ENCODE results near the gene TMED6.

Gene TMED6

GRCh38 chr16:69325784-69326171, 25.8 kb downstream of the TMED6 start:
- H3K79me2 ChIP-seq (ENCODE audit: insufficient read depth, low read length), result peaks cover 68% of the 10 kb centered on the region
- H4K20me1 ChIP-seq (ENCODE audit: low read depth, low read length), result peaks cover 7% of the 10 kb centered on the region; the same call in 1 of the 2 replicates
- H3K27ac ChIP-seq (ENCODE audit: low read depth, low read length), result peak overlapping the region; percentile 68
- no peak for TF ChIP-seq CTCF (IDR thresholded peaks at IDR 0.05; ENCODE audit: insufficient read depth, low read length, poor library complexity, severe bottlenecking)
- no peak for TF ChIP-seq EZH2phosphoT487 (conservative IDR thresholded peaks at IDR 0.05; ENCODE audit: low read length)
- peaks cover 3% of the 10 kb centered on the region; the same call in 1 of the 2 replicates for H3K36me3 ChIP-seq (ENCODE audit: low read length)
- H3K9ac ChIP-seq (ENCODE audit: low read length), result peak overlapping the region; percentile 87; the same call in 1 of the 2 replicates
- no peaks in the 10 kb centered on the region for H3K9me2 ChIP-seq (replicated peaks; ENCODE audit: insufficient read depth, low read length)
- peaks cover 9% of the 10 kb centered on the region for H3F3A ChIP-seq (ENCODE audit: insufficient read depth)
- peak overlapping the region; percentile 88 for H3K4me2 ChIP-seq (ENCODE audit: low read depth, low read length, poor library complexity, severe bottlenecking)
- no peaks in the 10 kb centered on the region for H3K27me3 ChIP-seq (ENCODE audit: low read length)
- no peaks in the 10 kb centered on the region for H3K9me3 ChIP-seq (ENCODE audit: insufficient read depth, low read length)
- no peak overlapping the region for H2AFZ ChIP-seq (ENCODE audit: low read depth, low read length, severe bottlenecking)
- no peak overlapping the region for H3K4me3 ChIP-seq (ENCODE audit: insufficient read depth, low read length, poor library complexity, severe bottlenecking)

GRCh38 chr16:69324585-69325253, 26.9 kb downstream of the TMED6 start:
- Histone ChIP-seq H3K27ac (ENCODE audit: low read depth, low read length) (no peak overlapping the region), H3K4me3 (ENCODE audit: insufficient read depth, low read length, poor library complexity, severe bottlenecking) (no peak overlapping the region), H3K9ac (ENCODE audit: low read length) (no peak overlapping the region)

GRCh38 chr16:69324013-69324531, 27.5 kb downstream of the TMED6 start:
- H2AFZ ChIP-seq (ENCODE audit: low read depth, low read length, severe bottlenecking), result no peak overlapping the region
- no peaks in the 10 kb centered on the region for H3K9me3 ChIP-seq (ENCODE audit: insufficient read depth, low read length)
- no peak overlapping the region for H3K4me3 ChIP-seq (ENCODE audit: insufficient read depth, low read length, poor library complexity, severe bottlenecking)
- peaks cover 7% of the 10 kb centered on the region; the same call in 1 of the 2 replicates for H4K20me1 ChIP-seq (ENCODE audit: low read depth, low read length)
- peaks cover 3% of the 10 kb centered on the region; the same call in 1 of the 2 replicates for H3K36me3 ChIP-seq (ENCODE audit: low read length)
- no peak for TF ChIP-seq EZH2phosphoT487 (conservative IDR thresholded peaks at IDR 0.05; ENCODE audit: low read length)
- H3K9ac ChIP-seq (ENCODE audit: low read length), result no peak overlapping the region
- no peak overlapping the region for H3K27ac ChIP-seq (ENCODE audit: low read depth, low read length)
- H3K27me3 ChIP-seq (ENCODE audit: low read length), result no peaks in the 10 kb centered on the region
- H3K4me2 ChIP-seq (ENCODE audit: low read depth, low read length, poor library complexity, severe bottlenecking), result no peak overlapping the region
- H3F3A ChIP-seq (ENCODE audit: insufficient read depth), result peaks cover 9% of the 10 kb centered on the region
- no peaks in the 10 kb centered on the region for H3K9me2 ChIP-seq (replicated peaks; ENCODE audit: insufficient read depth, low read length)
- H3K79me2 ChIP-seq (ENCODE audit: insufficient read depth, low read length), result peaks cover 55% of the 10 kb centered on the region

More at GRCh38 chr16:69324585-69325253, 26.9 kb downstream of the TMED6 start:
- Histone ChIP-seq H3K9me3 (ENCODE audit: insufficient read depth, low read length) (no peaks in the 10 kb centered on the region), H3F3A (ENCODE audit: insufficient read depth) (peaks cover 9% of the 10 kb centered on the region), H4K20me1 (ENCODE audit: low read depth, low read length) (peaks cover 7% of the 10 kb centered on the region; the same call in 1 of the 2 replicates), H3K36me3 (ENCODE audit: low read length) (peaks cover 3% of the 10 kb centered on the region; the same call in 1 of the 2 replicates), H3K27me3 (ENCODE audit: low read length) (no peaks in the 10 kb centered on the region), H3K9me2 (replicated peaks; ENCODE audit: insufficient read depth, low read length) (no peaks in the 10 kb centered on the region), H3K4me2 (ENCODE audit: low read depth, low read length, poor library complexity, severe bottlenecking) (no peak overlapping the region), H2AFZ (ENCODE audit: low read depth, low read length, severe bottlenecking) (no peak overlapping the region), H3K79me2 (ENCODE audit: insufficient read depth, low read length) (peaks cover 61% of the 10 kb centered on the region)
- TF ChIP-seq CTCF (IDR thresholded peaks at IDR 0.05; ENCODE audit: insufficient read depth, low read length, poor library complexity, severe bottlenecking) (no peak), EZH2phosphoT487 (conservative IDR thresholded peaks at IDR 0.05; ENCODE audit: low read length) (no peak)

GRCh38 chr16:69323415-69323814, 28.2 kb downstream of the TMED6 start:
- TF ChIP-seq EZH2phosphoT487 (conservative IDR thresholded peaks at IDR 0.05; ENCODE audit: low read length) (no peak), CTCF (IDR thresholded peaks at IDR 0.05; ENCODE audit: insufficient read depth, low read length, poor library complexity, severe bottlenecking) (no peak)
- Histone ChIP-seq H3K9me3 (ENCODE audit: insufficient read depth, low read length) (no peaks in the 10 kb centered on the region), H3K27me3 (ENCODE audit: low read length) (no peaks in the 10 kb centered on the region), H3K9ac (ENCODE audit: low read length) (no peak overlapping the region), H3K79me2 (ENCODE audit: insufficient read depth, low read length) (peaks cover 48% of the 10 kb centered on the region), H3K4me3 (ENCODE audit: insufficient read depth, low read length, poor library complexity, severe bottlenecking) (no peak overlapping the region), H3K36me3 (ENCODE audit: low read length) (peaks cover 3% of the 10 kb centered on the region; the same call in 1 of the 2 replicates), H4K20me1 (ENCODE audit: low read depth, low read length) (peaks cover 7% of the 10 kb centered on the region; the same call in 1 of the 2 replicates), H3K27ac (ENCODE audit: low read depth, low read length) (no peak overlapping the region), H3K9me2 (replicated peaks; ENCODE audit: insufficient read depth, low read length) (no peaks in the 10 kb centered on the region), H3K4me2 (ENCODE audit: low read depth, low read length, poor library complexity, severe bottlenecking) (no peak overlapping the region), H3F3A (ENCODE audit: insufficient read depth) (peaks cover 9% of the 10 kb centered on the region), H2AFZ (ENCODE audit: low read depth, low read length, severe bottlenecking) (no peak overlapping the region)

Data from SU-DHL-6 (cell line).